Mesendoderm (in vitro differentiated cells): ENCODE data around the gene EPG5.

Source experiments
- DNase-seq: peaks from one replicate; pipeline ENCODE4 v3.0.0; 2013
- H2AK5ac ChIP-seq: 2 replicates; pipeline ENCODE4 v1.6.1; 2013; ENCODE audit warnings: low read length, inconsistent platforms
- H2BK120ac ChIP-seq: 2 replicates; pipeline ENCODE4 v1.6.1; 2013; ENCODE audit warnings: low read depth, mild to moderate bottlenecking, low read length, moderate library complexity, mixed read lengths
- H2BK15ac ChIP-seq: replicated peaks from 2 replicates; pipeline ENCODE4 v1.6.1; 2013; ENCODE audit warnings: low read depth, mild to moderate bottlenecking, moderate library complexity
- H2BK5ac ChIP-seq: 2 replicates; pipeline ENCODE4 v1.6.1; 2013; ENCODE audit warnings: low read length, inconsistent platforms
- H3K18ac ChIP-seq: 2 replicates; pipeline ENCODE4 v1.6.1; 2013; ENCODE audit warnings: mild to moderate bottlenecking, low read length, mixed read lengths
- H3K23ac ChIP-seq: one replicate; pipeline ENCODE4 v1.6.1; 2013; ENCODE audit warnings: low read length
- H3K27ac ChIP-seq: 2 replicates; pipeline ENCODE4 v1.5.1; 2013; ENCODE audit warnings: low read depth, mild to moderate bottlenecking, inconsistent platforms, low read length, moderate library complexity
- H3K27me3 ChIP-seq: 2 replicates; pipeline ENCODE4 v1.6.1; 2013; ENCODE audit warnings: low read length, control low read depth, mild to moderate bottlenecking, inconsistent platforms; ENCODE audit not compliant: insufficient read depth, poor library complexity
- H3K36me3 ChIP-seq: 2 replicates; pipeline ENCODE4 v1.6.1; 2013; ENCODE audit warnings: low read length, inconsistent platforms; ENCODE audit not compliant: control insufficient read depth, insufficient read depth
- H3K4ac ChIP-seq: one replicate; pipeline ENCODE4 v1.6.1; 2013; ENCODE audit warnings: low read depth, mild to moderate bottlenecking, low read length, moderate library complexity
- H3K4me1 ChIP-seq: 2 replicates; pipeline ENCODE4 v1.6.1; 2013; ENCODE audit warnings: low read depth, low read length, inconsistent platforms; ENCODE audit not compliant: control insufficient read depth
- H3K4me2 ChIP-seq: 2 replicates; pipeline ENCODE4 v1.6.1; 2013; ENCODE audit warnings: low read length
- H3K4me3 ChIP-seq: 2 replicates; pipeline ENCODE4 v1.5.1; 2013; ENCODE audit warnings: mild to moderate bottlenecking, low read length
- H3K56ac ChIP-seq: one replicate; pipeline ENCODE4 v1.6.1; 2013; ENCODE audit warnings: low read length
- H3K79me1 ChIP-seq: 2 replicates; pipeline ENCODE4 v1.6.1; 2013; ENCODE audit warnings: low read length, inconsistent platforms
- H3K79me2 ChIP-seq: 2 replicates; pipeline ENCODE4 v1.6.1; 2013; ENCODE audit warnings: mild to moderate bottlenecking, low read length; ENCODE audit not compliant: control insufficient read depth, insufficient read depth
- H3K9ac ChIP-seq: 2 replicates; pipeline ENCODE4 v1.6.1; 2013; ENCODE audit warnings: low read length, inconsistent platforms
- H4K5ac ChIP-seq: one replicate; pipeline ENCODE4 v1.6.1; 2013; ENCODE audit warnings: low read length
- H4K8ac ChIP-seq: one replicate; pipeline ENCODE4 v1.6.1; 2013; ENCODE audit warnings: low read depth, mild to moderate bottlenecking, control low read depth, low read length, moderate library complexity
- WGBS: extraction: QIAGEN DNeasy Blood & Tissue Kit; methylation state at CpG from one replicate; pipeline ENCODE4 v1.1.7; 2013; ENCODE audit warnings: low lambda C conversion rate, missing lambda C conversion rate; ENCODE audit not compliant: insufficient coverage; ENCODE audit errors: extremely low coverage; 5-methylcytosine and 5-hydroxymethylcytosine counted together

The EPG5 gene

DNA sequence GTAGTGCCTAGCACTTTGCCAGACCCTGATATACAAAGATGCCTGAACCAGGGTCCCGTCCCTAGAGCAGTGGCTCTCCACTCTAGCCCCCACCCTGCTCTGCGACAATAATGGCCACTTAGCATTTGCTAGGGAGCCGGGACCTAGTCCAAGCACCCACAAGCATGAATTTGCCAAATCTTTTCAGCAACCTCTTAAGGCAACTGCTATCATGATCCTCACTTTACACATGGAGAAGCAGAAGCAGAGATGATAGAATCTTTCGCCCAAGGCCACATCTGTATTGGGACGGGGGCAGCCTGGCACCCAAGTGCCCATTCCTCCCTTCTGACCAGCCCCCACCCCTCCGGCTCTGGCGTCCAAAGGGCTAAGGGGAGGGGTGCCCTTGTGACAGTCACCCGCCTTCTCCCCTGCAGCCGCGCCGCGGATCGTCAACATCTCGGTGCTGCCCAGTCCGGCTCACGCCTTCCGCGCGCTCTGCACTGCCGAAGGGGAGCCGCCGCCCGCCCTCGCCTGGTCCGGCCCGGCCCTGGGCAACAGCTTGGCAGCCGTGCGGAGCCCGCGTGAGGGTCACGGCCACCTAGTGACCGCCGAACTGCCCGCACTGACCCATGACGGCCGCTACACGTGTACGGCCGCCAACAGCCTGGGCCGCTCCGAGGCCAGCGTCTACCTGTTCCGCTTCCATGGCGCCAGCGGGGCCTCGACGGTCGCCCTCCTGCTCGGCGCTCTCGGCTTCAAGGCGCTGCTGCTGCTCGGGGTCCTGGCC, 128.6 kb downstream of the EPG5 start:
- no peak overlapping the region for H2BK15ac ChIP-seq
- no CpG with 5 or more reads among the region's 53 CpGs for WGBS
- H4K5ac ChIP-seq = no peak overlapping the region
- H3K4ac ChIP-seq = no peak overlapping the region
- no peak overlapping the region for H3K9ac ChIP-seq
- no peak overlapping the region for H3K4me3 ChIP-seq
- no peak overlapping the region for H3K23ac ChIP-seq
- no peaks in the 10 kb centered on the region for H3K4me1 ChIP-seq
- no peak overlapping the region for H2AK5ac ChIP-seq
- H3K36me3 ChIP-seq = no peaks in the 10 kb centered on the region
- H3K4me2 ChIP-seq = no peak overlapping the region
- H3K27me3 ChIP-seq = no peaks in the 10 kb centered on the region
- no peak for DNase-seq
- no peak overlapping the region for H2BK120ac ChIP-seq
- H3K27ac ChIP-seq = no peak overlapping the region
- H3K18ac ChIP-seq = no peak overlapping the region
- no peaks in the 10 kb centered on the region for H3K79me2 ChIP-seq
- no peak overlapping the region for H2BK5ac ChIP-seq
- H4K8ac ChIP-seq = no peak overlapping the region
- H3K79me1 ChIP-seq = no peaks in the 10 kb centered on the region
- H3K56ac ChIP-seq = no peak overlapping the region

DNA sequence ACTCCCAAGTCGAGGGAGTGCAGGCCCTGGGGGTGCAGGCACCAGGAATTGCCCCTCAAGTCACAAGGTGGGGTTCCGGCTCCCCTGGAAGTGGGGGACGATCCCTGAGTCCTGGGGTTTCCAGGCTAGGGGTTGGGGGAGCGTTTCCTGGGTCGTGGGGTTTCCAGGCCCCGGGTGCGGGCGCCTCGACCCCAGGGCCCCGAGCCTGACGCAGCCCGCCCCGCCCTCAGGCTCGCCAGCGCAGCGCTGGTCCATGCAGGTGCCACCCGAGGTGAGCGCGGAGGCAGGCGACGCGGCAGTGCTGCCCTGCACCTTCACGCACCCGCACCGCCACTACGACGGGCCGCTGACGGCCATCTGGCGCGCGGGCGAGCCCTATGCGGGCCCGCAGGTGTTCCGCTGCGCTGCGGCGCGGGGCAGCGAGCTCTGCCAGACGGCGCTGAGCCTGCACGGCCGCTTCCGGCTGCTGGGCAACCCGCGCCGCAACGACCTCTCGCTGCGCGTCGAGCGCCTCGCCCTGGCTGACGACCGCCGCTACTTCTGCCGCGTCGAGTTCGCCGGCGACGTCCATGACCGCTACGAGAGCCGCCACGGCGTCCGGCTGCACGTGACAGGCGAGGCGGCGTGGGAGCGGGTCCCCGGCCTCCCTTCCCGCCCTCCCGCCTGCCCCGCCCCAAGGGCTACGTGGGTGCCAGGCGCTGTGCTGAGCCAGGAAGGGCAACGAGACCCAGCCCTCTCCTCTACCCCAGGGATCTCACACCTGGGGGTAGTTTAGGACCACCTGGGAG, 129.7 kb downstream of the EPG5 start:
- Histone ChIP-seq H2BK15ac (no peak overlapping the region), H3K4me1 (no peaks in the 10 kb centered on the region), H3K27ac (no peak overlapping the region), H3K23ac (no peak overlapping the region), H3K4me2 (peak overlapping the region; percentile 67), H3K36me3 (no peaks in the 10 kb centered on the region), H3K9ac (peak overlapping the region; percentile 35), H3K79me1 (no peaks in the 10 kb centered on the region), H3K18ac (no peak overlapping the region), H2AK5ac (no peak overlapping the region), H4K5ac (no peak overlapping the region), H2BK120ac (no peak overlapping the region), H3K4ac (no peak overlapping the region), H4K8ac (no peak overlapping the region), H3K4me3 (no peak overlapping the region), H3K79me2 (no peaks in the 10 kb centered on the region), H3K56ac (peak overlapping the region; percentile 84), H2BK5ac (no peak overlapping the region), H3K27me3 (no peaks in the 10 kb centered on the region)
- DNase-seq = peak; percentile 81
- WGBS = no CpG with 5 or more reads among the region's 84 CpGs

DNA sequence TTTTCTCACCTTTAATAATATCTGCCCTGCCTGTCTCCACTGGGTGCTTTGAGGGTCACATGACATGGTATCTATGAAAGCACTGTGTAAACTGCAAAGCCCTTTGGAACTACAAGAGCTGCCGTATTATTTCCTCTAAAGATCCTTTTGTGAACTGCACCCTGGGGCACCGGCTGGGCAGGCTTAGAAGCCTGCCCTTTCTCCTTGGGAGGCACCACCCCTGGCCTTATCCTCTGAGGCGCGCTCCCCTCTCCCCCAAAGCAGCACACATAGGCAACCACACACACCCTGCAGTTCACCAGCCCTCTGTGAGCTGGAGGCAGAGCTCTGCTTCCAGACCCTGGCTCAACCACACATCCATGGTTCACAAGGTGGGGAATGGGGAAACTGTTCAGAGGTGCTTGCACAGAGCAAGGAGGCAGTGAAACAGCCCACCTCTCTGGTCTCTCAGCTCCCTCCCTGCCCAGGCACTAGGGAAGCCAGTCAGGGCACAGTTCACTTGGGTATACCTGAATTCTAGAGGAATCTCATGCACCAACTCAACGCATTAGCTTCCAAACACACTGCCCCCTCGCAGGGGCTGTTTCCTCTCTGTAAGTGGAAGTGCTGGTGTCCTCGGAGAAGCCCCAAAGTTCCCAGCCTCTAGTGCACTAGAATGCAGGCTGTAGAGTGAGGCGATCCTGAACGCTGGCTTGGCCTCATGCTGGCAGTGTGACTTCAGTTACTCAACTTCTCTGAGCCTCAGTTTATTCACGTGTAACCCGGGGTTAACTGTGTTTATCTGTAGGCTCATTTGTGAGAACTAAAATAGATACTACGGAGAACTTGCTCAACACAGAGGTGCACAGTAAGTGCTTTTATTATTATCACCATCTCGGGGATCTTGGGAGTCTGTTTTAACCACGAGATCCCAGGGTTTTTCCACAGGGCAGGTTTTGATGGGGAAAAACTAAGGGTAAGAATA, 130.6 kb downstream of the EPG5 start:
- Histone ChIP-seq H3K27me3 (no peaks in the 10 kb centered on the region), H3K27ac (no peak overlapping the region), H3K9ac (no peak overlapping the region), H3K23ac (no peak overlapping the region), H3K79me1 (no peaks in the 10 kb centered on the region), H4K8ac (no peak overlapping the region), H3K36me3 (no peaks in the 10 kb centered on the region), H3K56ac (peak overlapping the region; percentile 15), H3K4me1 (no peaks in the 10 kb centered on the region), H3K4me2 (no peak overlapping the region), H3K4ac (no peak overlapping the region), H2BK120ac (no peak overlapping the region), H3K79me2 (no peaks in the 10 kb centered on the region), H3K18ac (no peak overlapping the region), H3K4me3 (no peak overlapping the region), H2BK5ac (no peak overlapping the region), H2AK5ac (no peak overlapping the region), H4K5ac (no peak overlapping the region), H2BK15ac (no peak overlapping the region)
- no CpG with 5 or more reads among the region's 14 CpGs for WGBS
- DNase-seq = no peak

DNA sequence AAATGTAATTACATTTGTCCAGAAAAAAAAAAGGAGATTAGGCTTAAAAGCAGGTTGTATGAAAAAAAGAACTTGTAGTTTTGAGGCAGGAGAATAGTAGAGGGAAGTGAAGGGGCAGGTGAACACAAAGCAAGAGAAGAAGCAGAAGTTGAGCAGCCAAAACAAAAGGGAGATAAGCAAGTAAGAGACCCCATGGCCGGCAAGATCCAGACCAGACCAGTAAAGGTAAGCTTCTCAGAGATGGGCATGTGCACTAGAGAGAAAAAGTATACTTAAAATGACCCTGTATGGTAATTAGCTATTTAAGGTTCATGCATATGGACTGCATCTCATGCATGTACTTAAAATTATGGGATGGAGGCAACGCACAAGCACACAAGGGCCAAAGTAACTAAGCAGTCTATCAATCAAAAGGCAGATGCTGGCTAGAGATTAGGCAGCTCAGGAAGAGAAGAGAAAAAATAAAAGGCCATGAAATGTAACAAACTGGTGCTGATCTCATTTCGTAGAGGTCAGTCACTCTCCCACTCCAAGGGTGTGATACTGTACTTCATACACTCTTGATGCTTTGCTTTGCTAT, 132.0 kb downstream of the EPG5 start:
- Histone ChIP-seq H3K4me2 (no peak overlapping the region), H2AK5ac (no peak overlapping the region), H2BK5ac (no peak overlapping the region), H3K4me3 (no peak overlapping the region), H3K79me2 (no peaks in the 10 kb centered on the region), H4K5ac (no peak overlapping the region), H3K27ac (no peak overlapping the region), H3K9ac (no peak overlapping the region), H3K23ac (no peak overlapping the region), H4K8ac (no peak overlapping the region), H2BK120ac (no peak overlapping the region), H3K4ac (no peak overlapping the region), H3K18ac (no peak overlapping the region), H3K27me3 (no peaks in the 10 kb centered on the region), H3K56ac (no peak overlapping the region), H2BK15ac (no peak overlapping the region), H3K36me3 (no peaks in the 10 kb centered on the region), H3K4me1 (no peaks in the 10 kb centered on the region), H3K79me1 (no peaks in the 10 kb centered on the region)
- DNase-seq = no peak
- no CpG with 5 or more reads among the region's 3 CpGs for WGBS

DNA sequence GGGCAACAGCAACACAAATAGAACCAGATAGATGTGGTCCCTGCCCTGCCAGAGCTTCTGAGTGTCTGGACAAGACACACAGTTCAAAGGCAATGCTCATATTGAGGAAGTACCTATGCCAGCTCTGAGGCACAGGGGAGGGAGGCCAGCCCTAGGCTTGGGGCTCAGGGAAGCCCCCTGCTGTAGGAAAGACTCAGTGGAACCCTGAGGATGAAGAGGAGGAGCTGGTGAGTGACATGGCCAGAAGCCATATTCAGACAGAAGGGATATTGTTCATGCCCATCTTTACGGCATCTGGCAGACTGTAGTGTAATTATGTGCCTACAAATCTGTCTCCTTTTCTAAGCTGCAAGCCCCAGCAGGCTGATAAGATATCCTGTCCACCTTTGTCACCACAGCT, 132.8 kb downstream of the EPG5 start:
- Histone ChIP-seq H3K9ac (no peak overlapping the region), H3K4me1 (peaks cover 2% of the 10 kb centered on the region), H3K56ac (no peak overlapping the region), H3K27ac (no peak overlapping the region), H4K8ac (no peak overlapping the region), H2AK5ac (no peak overlapping the region), H2BK5ac (no peak overlapping the region), H3K4me2 (no peak overlapping the region), H3K4ac (no peak overlapping the region), H4K5ac (no peak overlapping the region), H3K79me1 (no peaks in the 10 kb centered on the region), H3K36me3 (no peaks in the 10 kb centered on the region), H3K79me2 (no peaks in the 10 kb centered on the region), H2BK15ac (no peak overlapping the region), H3K23ac (no peak overlapping the region), H3K27me3 (no peaks in the 10 kb centered on the region), H3K18ac (no peak overlapping the region), H3K4me3 (no peak overlapping the region), H2BK120ac (no peak overlapping the region)
- DNase-seq = no peak
- no CpG with 5 or more reads among the region's 1 CpG for WGBS
